Brain pericyte (primary cell): ENCODE results near the gene CRYGA.
"Not testable (repeated sequence)": the region's sequence is repeated elsewhere in the genome, so short reads cannot be mapped to it uniquely, and the experiment has no call there.

Experiments
- DNase-seq: peaks from one replicate; pipeline ENCODE4 v3.0.0-alpha.2; 2012; ENCODE audit warnings: low read depth, low spot score

Gene CRYGA

GRCh38 chr2:208164951-208165755 is 1.8 kb upstream of the CRYGA start:
- DNase-seq: no peak

DNA sequence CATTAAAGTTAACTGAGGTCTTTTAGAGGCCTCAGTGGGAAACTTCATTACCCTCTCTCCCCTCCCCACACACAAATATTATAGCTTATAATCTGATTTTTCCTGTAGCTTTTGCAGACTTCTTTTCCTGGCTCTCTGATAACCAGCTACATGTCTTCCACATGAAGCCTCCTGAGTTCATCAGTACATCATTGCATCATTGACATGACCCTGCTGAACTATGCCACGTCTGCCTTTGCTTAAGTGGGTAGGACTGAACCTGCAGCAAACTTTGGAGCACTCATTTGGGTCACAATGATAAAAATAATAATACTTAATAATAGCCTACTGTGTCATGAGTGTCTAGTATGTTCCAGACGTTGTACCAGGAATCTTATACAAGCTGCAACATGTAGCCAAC is 7.0 kb downstream of the CRYGA start:
- no peak for DNase-seq

GRCh38 chr2:208153156-208153555 is 10.2 kb downstream of the CRYGA start:
- no peak for DNase-seq

GRCh38 chr2:208150956-208151355 is 12.4 kb downstream of the CRYGA start:
- DNase-seq: no peak

DNA sequence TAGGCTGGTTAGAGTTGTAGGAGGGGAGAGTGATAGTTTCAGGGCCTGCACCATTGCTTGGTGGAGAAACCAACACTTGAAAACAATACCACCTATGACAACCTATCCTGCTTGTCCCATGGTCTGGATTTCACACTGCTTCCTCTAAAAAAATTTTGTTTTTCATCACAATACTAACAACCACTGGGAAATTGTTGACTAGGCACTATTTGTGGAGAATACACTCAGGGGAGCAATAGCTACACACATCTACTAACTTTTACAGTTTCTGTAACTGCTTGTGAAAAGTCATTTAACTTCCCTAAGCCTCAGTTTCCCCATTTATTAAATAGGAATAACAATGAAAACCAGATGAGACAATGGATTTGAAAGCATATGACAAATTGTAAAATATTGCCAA is 13.3 kb downstream of the CRYGA start:
- DNase-seq: no peak

- DNase-seq: no peak
Observed at GRCh38 chr2:208148803-208149202, 14.6 kb downstream of the CRYGA start.

GRCh38 chr2:208147759-208148158 is 15.6 kb downstream of the CRYGA start:
- DNase-seq: no peak

- DNase-seq: no peak
Observed at GRCh38 chr2:208147008-208147407, 16.4 kb downstream of the CRYGA start.

GRCh38 chr2:208146006-208146405 is 17.4 kb downstream of the CRYGA start, which contains the start of gene CRYGB:
Gene CRYGB (minus strand): TSS chr2:208146158. CDS start chr2:208146120, 38 bp downstream.
- no peak for DNase-seq

- no peak for DNase-seq
Observed at GRCh38 chr2:208142925-208143799, 20.2 kb downstream of the CRYGA start.

- no peak for DNase-seq
Observed at GRCh38 chr2:208142240-208142924, 21.0 kb downstream of the CRYGA start.

DNA sequence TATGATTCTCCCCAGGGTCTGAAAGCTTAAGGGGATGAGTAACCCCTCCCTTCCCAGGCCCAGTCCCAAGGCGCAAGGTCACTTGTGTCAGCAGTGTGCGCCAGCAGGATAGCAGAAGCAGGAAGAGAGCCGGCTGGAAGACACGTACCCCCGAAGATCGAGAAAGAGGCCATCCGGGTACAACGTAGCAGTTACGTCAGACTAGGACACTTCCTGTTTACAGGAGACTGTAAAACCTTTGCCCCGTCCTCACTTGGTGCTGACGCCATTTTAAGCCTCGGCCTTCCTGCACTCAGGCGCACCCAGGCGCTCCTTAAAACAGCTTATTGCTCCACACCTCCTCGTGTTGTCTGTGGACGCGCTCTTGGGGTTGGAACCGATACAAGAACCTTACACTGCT is 23.9 kb downstream of the CRYGA start:
- DNase-seq: no peak

DNA sequence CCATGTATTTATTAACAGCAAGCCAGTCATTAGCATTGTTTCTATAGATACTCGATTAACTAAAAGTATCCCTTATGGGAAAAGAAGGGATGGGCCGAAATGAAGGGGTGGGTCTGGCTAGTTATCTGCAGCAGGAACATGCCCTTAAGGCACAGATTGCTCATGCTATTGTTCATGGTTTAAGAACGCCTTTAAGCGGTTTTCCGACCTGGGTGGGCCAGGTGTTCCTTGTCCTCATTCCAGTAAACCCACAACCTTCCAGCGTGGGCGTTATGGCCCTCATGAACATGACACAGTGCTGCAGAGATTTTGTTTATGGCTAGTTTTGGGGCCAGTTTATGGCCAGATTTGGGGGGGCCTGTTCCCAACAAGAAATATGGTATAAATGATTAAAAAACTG is 25.1 kb downstream of the CRYGA start:
- DNase-seq: not testable (repeated sequence)

- DNase-seq: no peak
Observed at GRCh38 chr2:208136716-208137094, 26.7 kb downstream of the CRYGA start.

DNA sequence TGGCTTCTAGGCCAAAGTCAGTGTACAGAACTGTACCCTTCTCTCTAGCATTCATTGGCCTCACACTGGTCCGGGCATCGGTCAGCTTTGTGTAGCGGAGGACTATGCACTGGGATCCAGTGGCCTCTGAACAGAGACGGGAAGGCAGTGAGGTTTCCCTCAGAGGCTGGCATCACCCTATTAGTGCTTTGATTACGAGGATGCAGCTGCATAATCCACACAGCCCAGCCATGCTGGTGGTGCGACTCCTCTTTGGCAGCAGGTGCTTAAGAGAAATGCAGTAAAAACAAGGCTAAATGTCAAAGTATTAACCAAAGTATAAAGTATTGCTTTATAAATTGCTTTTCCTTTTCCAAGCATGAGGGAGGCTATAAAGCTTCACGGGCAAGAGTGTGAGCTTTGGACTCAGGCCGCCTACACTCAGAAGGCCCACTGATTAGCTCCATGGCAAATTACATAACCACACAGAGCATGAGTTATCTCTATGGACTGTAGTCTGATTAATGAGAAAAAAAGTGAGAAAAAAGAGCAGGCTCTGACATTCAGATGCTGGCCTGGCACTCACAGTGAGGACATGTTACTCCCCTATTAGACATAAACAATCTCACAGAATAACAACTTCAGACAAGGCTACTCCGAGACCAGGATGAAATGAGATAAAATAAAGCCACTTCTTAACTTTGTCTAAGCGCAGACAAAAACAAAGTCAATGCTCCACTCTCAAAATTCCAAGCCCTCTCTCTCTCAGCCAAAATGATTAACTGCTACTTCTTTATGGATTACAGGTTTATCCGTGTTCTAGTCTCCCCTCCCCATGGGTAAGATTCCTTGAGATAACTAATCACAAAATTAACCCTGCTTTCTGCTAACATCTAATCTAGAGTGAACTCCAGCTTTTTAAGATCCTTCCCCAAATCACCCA is 27.3 kb downstream of the CRYGA start:
- no peak for DNase-seq

DNA sequence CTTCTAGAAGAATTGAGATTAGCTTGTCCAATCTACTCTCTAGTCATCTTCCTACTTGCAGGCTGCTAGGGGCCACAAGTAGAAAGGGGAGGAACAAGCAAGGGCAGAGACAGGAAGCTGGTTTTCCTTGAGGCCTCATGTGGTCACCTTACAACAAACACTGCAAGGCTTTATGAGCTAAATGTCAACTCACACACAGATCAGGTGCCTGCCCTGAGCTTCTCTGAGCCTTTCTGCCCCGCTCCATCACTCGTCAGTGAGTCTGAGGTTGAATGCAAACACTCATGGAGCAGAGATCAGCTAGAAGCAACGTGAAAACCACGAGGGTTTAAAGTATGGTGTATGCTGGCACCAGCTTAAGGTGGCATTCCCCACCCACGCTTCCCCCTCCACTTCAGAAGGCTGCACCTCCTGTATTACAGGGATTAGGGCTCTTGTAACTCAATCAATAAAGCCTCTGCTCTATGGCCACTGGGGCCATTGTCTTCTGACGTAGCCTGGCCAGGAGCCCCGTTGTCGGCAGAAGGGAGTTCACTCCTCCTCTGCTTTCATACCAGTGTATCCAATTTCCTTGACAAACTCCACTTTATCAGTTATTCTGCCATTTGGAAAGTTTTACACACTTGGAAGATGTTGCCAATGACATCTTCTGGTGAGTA is 28.3 kb downstream of the CRYGA start:
- DNase-seq: no peak

DNA sequence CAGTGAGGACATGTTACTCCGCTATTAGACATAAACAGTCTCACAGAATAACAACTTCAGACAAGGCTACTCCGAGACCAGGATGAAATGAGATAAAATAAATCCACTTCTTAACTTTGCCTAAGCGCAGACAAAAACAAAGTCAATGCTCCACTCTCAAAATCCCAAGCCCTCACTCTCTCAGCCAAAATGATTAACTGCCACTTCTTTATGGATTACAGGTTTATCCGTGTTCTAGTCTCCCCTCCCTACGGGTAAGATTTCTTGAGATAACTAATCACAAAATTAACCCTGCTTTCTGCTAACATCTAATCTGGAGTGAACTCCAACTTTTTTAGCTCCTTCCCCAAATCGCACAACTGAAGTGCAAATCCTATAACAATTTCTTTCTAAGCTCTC is 32.7 kb downstream of the CRYGA start:
- DNase-seq: no peak

DNA sequence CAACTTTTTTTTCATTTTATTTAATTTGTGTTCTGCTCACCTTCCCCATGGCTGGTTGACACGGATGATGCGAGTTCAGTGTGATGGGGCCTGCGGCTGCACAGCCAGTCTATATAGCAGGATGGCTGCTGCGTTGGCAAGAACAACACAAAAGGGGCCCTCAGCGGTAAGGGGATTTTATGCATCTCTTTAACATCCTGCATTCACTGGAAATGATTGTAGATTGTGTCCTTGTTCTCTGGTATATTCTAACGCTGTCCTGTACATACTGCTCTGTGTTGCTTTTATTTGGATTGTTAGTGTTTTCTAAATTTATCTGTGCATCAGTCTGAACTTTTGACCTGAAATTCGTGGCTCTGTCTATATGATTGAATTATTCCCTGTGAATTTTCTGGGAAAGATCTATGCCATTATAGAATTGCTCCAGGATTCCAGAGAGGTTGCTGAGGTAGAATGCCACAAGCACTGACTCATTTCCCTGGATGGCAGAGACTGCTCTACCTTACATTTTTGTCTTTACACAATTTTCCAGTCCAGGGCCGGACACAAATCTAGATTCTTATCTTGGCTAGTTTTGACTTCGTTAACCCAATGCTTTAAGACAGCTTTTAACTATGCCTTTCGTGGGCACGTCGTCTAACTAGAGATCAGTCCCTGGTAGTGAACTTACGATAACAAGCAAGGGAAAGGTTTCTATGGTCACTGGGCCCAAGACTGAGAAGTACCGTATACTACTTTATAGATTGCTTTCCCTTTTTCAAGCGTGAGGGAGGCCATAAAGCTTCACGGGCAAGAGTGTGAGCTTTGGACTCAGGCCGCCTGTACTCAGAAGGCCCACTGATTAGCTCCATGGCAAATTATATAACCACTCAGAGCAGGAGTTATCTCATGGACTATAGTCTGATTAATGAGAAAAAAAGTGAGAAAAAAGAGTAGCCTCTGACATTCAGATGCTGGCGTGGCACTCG is 33.4 kb downstream of the CRYGA start, which contains the start of gene CRYGC:
Gene CRYGC (minus strand): TSS at position 85 of the 968 bp plus-strand sequence. CDS start 36 bp downstream, at position 49.
- DNase-seq: no peak

DNA sequence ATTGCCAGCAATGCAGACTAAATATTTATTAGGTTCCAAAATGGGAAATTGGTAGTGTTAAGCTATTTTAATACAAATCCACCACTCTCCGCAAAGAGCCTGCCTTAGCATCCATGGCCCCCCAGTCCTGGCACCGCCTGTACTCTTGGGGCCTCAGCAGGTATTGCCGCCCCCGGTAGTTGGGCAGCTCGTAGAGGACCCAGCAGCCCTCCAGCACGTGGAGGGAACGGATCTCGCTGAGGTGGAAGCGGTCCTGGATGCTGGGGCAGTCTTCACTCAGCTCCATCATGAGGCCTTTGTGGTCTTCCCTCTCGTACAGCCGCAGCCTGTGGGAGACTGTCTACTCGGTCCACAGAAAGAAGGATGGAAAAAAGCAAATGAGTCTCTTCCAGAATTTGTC is 35.3 kb downstream of the CRYGA start:
- DNase-seq: no peak
